K562 (cell line): ENCODE measurements around the gene LMO4. TPM values are rescaled to one million over a fixed set of nuclear protein-coding genes. Genes with fewer than 3 reads are reported as not detected.

Experiments used
- FOXJ2 ChIP-seq: fragments of 200-800 bp; sonication (Bioruptor generic); IDR thresholded peaks from 2 replicates; pipeline ENCODE4 v1.6.1; 2016; ENCODE audit warnings: missing genetic modification characterization, missing compliant biosample characterization
- GATAD2A ChIP-seq: fragments of 450-650 bp; IDR thresholded peaks from 2 replicates; pipeline ENCODE4 v1.6.1; 2017
- PML ChIP-seq: IDR thresholded peaks from 2 replicates; pipeline ENCODE4 v1.6.1; 2012; ENCODE audit warnings: low read length, inconsistent platforms
- POLR2G ChIP-seq: fragments of 200-400 bp; formaldehyde crosslinking; IDR thresholded peaks from 2 replicates; pipeline ENCODE4 v1.6.1; 2017; ENCODE audit warnings: low read depth, mild to moderate bottlenecking, antibody characterized with exemption, low read length, moderate library complexity
- TCF7 ChIP-seq: sonication (generic); IDR thresholded peaks from 2 replicates; pipeline ENCODE4 v1.6.1; 2016; ENCODE audit warnings: antibody characterized with exemption, borderline replicate concordance
- ZNF717 ChIP-seq: fragments of 250-450 bp; sonication (Bioruptor Pico); IDR thresholded peaks from 2 replicates; pipeline ENCODE4 v1.5.0; 2021
- ZNF764 ChIP-seq: fragments of 250-450 bp; sonication (Bioruptor Pico); IDR thresholded peaks from 2 replicates; pipeline ENCODE4 v1.4.0; 2020; ENCODE audit warnings: low read depth, mild to moderate bottlenecking, moderate library complexity
- ZNF77 ChIP-seq: fragments of 250-450 bp; sonication (Bioruptor Pico); IDR thresholded peaks from 2 replicates; pipeline ENCODE4 v1.5.0; 2020
- polyA plus RNA-seq, 8 experiments: library from polyadenylated mRNA; depleted of rRNA in 4 of 8; stranded (reverse) in 5 of 8; unstranded in 3 of 8; fragments of >200 nt; fragmentation: Nextera tagmentation in 2 of 8; fragmentation: Illumina TruSeq in 1 of 8; extraction: Ambion mirVana in 2 of 8; extraction: Trizol in 1 of 8; gene quantifications; 2 replicates each; pipeline versions ENCODE4 v1.2.1 to v1.2.3, GENCODE V29; 2011 to 2014; ENCODE audit warnings: inconsistent platforms in 1 of 8, missing spikeins in 1 of 8
- total RNA-seq, 7 experiments: library from RNA; depleted of rRNA in 6 of 7; stranded (reverse); fragments of >200 nt in 6 of 7; fragmentation: Illumina TruSeq in 2 of 7; extraction: Trizol in 2 of 7; gene quantifications; 2 replicates each; pipeline versions ENCODE4 v1.2.1 to v1.2.3, GENCODE V29; 2011 to 2021; ENCODE audit warnings: low replicate concordance in 1 of 7
- TF ChIP-seq, protein P1 (sequence below): sonication (generic); formaldehyde crosslinking; IDR thresholded peaks from 2 replicates; pipeline ENCODE4 v1.8.0; 2023; ENCODE audit warnings: mild to moderate bottlenecking, missing genetic modification reagents
- TF ChIP-seq, protein P2 (sequence below): fragments of 250-450 bp; sonication (Bioruptor Pico); IDR thresholded peaks from 2 replicates; pipeline ENCODE4 v1.5.1; 2021; ENCODE audit warnings: mild to moderate bottlenecking
- TF ChIP-seq, protein P3 (sequence below): fragments of 450-650 bp; formaldehyde crosslinking; IDR thresholded peaks from 2 replicates; pipeline ENCODE4 v1.4.0; 2020; ENCODE audit warnings: mild to moderate bottlenecking, moderate library complexity
- TF ChIP-seq, protein P4 (sequence below): sonication (generic); formaldehyde crosslinking; IDR thresholded peaks from 2 replicates; pipeline ENCODE4 v1.8.0; 2023; ENCODE audit warnings: missing genetic modification reagents, mild to moderate bottlenecking, borderline replicate concordance

The LMO4 gene
- total and polyA plus RNA-seq, 9 of the 15 experiments (the other 6 are each of a cell fraction or from before 2014, with no cell fraction given), result 3.1 to 35.3 (median 22.4) TPM

DNA sequence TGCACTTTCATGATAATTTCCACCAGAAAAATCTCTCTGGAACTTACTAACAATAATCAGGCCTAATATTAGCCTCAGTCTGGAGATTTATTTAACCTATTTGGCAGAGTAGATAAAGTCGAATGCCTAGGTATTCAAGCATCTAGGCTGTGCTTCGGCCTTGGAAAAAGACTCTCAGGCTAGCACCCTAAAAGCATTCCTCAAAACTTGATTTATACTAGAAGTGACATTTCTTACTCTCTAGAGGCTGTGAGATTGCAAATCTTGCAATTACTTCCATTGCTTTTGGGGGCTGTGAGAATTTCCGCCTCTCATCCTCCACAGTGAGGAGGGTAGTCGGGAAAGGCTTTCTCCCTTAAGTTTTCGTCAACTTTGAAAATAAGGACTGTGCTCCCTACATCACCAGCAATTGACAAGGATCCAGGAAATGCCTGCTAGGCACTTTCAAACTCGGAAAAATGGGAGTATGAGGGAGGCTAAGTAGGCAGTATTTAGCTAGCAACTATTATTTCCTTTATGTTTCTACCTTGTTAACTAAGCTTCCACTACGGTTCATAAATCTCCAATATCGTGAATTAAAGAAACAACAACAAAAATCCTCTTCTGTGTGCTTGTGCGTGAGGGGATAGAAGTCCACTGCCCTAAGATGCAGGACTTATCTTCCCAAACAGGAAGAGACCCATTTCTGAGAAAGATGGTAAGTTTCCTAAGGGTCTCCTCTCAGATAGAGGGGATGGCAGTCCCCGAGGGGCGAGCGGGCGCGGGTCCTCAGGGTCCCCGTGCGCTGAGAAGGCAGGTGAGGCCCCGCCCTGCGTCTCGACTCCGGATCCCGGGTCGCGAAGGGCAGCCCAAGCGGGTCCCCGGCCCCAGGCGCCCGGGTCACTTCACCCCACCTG, 1.1 kb upstream of the LMO4 start (continued):
- TF ChIP-seq, protein P1, sequence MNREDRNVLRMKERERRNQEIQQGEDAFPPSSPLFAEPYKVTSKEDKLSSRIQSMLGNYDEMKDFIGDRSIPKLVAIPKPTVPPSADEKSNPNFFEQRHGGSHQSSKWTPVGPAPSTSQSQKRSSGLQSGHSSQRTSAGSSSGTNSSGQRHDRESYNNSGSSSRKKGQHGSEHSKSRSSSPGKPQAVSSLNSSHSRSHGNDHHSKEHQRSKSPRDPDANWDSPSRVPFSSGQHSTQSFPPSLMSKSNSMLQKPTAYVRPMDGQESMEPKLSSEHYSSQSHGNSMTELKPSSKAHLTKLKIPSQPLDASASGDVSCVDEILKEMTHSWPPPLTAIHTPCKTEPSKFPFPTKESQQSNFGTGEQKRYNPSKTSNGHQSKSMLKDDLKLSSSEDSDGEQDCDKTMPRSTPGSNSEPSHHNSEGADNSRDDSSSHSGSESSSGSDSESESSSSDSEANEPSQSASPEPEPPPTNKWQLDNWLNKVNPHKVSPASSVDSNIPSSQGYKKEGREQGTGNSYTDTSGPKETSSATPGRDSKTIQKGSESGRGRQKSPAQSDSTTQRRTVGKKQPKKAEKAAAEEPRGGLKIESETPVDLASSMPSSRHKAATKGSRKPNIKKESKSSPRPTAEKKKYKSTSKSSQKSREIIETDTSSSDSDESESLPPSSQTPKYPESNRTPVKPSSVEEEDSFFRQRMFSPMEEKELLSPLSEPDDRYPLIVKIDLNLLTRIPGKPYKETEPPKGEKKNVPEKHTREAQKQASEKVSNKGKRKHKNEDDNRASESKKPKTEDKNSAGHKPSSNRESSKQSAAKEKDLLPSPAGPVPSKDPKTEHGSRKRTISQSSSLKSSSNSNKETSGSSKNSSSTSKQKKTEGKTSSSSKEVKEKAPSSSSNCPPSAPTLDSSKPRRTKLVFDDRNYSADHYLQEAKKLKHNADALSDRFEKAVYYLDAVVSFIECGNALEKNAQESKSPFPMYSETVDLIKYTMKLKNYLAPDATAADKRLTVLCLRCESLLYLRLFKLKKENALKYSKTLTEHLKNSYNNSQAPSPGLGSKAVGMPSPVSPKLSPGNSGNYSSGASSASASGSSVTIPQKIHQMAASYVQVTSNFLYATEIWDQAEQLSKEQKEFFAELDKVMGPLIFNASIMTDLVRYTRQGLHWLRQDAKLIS (CRISPR knock-in tag), result no peak
- TF ChIP-seq TCF7 (no peak), POLR2G (no peak), FOXJ2 (tag) (0 out of 2 replicates have a peak, but pooled peaks have one; percentile 19), ZNF717 (CRISPR knock-in tag) (no peak), GATAD2A (no peak), ZNF764 (CRISPR knock-in tag) (no peak), ZNF77 (no peak), PML (peak; percentile 66; the same call in 1 of the 2 replicates)
- TF ChIP-seq, protein P2, sequence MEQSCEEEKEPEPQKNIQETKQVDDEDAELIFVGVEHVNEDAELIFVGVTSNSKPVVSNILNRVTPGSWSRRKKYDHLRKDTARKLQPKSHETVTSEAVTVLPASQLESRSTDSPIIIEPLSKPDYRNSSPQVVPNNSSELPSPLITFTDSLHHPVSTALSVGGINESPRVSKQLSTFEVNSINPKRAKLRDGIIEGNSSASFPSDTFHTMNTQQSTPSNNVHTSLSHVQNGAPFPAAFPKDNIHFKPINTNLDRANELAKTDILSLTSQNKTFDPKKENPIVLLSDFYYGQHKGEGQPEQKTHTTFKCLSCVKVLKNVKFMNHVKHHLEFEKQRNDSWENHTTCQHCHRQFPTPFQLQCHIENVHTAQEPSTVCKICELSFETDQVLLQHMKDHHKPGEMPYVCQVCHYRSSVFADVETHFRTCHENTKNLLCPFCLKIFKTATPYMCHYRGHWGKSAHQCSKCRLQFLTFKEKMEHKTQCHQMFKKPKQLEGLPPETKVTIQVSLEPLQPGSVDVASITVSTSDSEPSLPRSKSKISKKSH (CRISPR knock-in tag), result no peak
- TF ChIP-seq, protein P3, sequence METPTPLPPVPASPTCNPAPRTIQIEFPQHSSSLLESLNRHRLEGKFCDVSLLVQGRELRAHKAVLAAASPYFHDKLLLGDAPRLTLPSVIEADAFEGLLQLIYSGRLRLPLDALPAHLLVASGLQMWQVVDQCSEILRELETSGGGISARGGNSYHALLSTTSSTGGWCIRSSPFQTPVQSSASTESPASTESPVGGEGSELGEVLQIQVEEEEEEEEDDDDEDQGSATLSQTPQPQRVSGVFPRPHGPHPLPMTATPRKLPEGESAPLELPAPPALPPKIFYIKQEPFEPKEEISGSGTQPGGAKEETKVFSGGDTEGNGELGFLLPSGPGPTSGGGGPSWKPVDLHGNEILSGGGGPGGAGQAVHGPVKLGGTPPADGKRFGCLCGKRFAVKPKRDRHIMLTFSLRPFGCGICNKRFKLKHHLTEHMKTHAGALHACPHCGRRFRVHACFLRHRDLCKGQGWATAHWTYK (CRISPR knock-in tag), result 0 out of 2 replicates have a peak, but pooled peaks have one; percentile 33
- TF ChIP-seq, protein P4, sequence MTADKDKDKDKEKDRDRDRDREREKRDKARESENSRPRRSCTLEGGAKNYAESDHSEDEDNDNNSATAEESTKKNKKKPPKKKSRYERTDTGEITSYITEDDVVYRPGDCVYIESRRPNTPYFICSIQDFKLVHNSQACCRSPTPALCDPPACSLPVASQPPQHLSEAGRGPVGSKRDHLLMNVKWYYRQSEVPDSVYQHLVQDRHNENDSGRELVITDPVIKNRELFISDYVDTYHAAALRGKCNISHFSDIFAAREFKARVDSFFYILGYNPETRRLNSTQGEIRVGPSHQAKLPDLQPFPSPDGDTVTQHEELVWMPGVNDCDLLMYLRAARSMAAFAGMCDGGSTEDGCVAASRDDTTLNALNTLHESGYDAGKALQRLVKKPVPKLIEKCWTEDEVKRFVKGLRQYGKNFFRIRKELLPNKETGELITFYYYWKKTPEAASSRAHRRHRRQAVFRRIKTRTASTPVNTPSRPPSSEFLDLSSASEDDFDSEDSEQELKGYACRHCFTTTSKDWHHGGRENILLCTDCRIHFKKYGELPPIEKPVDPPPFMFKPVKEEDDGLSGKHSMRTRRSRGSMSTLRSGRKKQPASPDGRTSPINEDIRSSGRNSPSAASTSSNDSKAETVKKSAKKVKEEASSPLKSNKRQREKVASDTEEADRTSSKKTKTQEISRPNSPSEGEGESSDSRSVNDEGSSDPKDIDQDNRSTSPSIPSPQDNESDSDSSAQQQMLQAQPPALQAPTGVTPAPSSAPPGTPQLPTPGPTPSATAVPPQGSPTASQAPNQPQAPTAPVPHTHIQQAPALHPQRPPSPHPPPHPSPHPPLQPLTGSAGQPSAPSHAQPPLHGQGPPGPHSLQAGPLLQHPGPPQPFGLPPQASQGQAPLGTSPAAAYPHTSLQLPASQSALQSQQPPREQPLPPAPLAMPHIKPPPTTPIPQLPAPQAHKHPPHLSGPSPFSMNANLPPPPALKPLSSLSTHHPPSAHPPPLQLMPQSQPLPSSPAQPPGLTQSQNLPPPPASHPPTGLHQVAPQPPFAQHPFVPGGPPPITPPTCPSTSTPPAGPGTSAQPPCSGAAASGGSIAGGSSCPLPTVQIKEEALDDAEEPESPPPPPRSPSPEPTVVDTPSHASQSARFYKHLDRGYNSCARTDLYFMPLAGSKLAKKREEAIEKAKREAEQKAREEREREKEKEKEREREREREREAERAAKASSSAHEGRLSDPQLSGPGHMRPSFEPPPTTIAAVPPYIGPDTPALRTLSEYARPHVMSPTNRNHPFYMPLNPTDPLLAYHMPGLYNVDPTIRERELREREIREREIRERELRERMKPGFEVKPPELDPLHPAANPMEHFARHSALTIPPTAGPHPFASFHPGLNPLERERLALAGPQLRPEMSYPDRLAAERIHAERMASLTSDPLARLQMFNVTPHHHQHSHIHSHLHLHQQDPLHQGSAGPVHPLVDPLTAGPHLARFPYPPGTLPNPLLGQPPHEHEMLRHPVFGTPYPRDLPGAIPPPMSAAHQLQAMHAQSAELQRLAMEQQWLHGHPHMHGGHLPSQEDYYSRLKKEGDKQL (CRISPR knock-in tag), result no peak
- TF ChIP-seq, all 486 proteins: peak for 17
